BJ (cell line): ENCODE results near the gene GASK1B. TPM values are rescaled to one million over a fixed set of nuclear protein-coding genes. Genes with fewer than 3 reads are reported as not detected.

Experiments used
- CTCF ChIA-PET: fragments of 350-600 bp; formaldehyde crosslinking; extraction: SDS; loops from one replicate; lab custom pipeline; 2021; ENCODE audit warnings: antibody characterized with exemption, inconsistent platforms; lab: Yijun Ruan, JAX
- POLR2A ChIA-PET: fragments of 300-600 bp; sonication (Branson Sonifier 250); formaldehyde crosslinking; extraction: SDS; loops from one replicate; lab custom pipeline; 2021; ENCODE audit warnings: antibody characterized with exemption; lab: Charles Lee
- DNase-seq: peaks from one replicate; pipeline ENCODE4 v3.0.0-alpha.2; 2011; ENCODE audit warnings: low read depth
- H3K27me3 ChIP-seq: 2 replicates; pipeline ENCODE4 v1.6.0; 2011; ENCODE audit warnings: low read length; ENCODE audit not compliant: control insufficient read depth, insufficient read depth
- H3K36me3 ChIP-seq: 2 replicates; pipeline ENCODE4 v1.5.1; 2011; ENCODE audit warnings: low read length; ENCODE audit not compliant: control insufficient read depth, insufficient read depth
- H3K4me3 ChIP-seq: 2 replicates; pipeline ENCODE4 v1.5.1; 2011; ENCODE audit warnings: low read depth, mild to moderate bottlenecking, control low read depth, low read length
- polyA plus RNA-seq: library from polyadenylated mRNA; depleted of rRNA; stranded (reverse); fragments of >200 nt; gene quantifications from 2 replicates; pipeline ENCODE4 v1.2.3, GENCODE V29; 2011
- TF ChIP-seq, protein P1 (sequence below): IDR thresholded peaks from 2 replicates; pipeline ENCODE4 v1.5.1; 2011; ENCODE audit warnings: low read depth, mild to moderate bottlenecking, control low read depth, inconsistent platforms, low read length, moderate library complexity; ENCODE audit not compliant: insufficient read depth

GASK1B gene
- polyA plus RNA-seq, 1 experiment: 4.9 TPM

GRCh38 chr4:158168606-158169005, 4.2 kb downstream of the GASK1B start:
- TF ChIP-seq, protein P1, sequence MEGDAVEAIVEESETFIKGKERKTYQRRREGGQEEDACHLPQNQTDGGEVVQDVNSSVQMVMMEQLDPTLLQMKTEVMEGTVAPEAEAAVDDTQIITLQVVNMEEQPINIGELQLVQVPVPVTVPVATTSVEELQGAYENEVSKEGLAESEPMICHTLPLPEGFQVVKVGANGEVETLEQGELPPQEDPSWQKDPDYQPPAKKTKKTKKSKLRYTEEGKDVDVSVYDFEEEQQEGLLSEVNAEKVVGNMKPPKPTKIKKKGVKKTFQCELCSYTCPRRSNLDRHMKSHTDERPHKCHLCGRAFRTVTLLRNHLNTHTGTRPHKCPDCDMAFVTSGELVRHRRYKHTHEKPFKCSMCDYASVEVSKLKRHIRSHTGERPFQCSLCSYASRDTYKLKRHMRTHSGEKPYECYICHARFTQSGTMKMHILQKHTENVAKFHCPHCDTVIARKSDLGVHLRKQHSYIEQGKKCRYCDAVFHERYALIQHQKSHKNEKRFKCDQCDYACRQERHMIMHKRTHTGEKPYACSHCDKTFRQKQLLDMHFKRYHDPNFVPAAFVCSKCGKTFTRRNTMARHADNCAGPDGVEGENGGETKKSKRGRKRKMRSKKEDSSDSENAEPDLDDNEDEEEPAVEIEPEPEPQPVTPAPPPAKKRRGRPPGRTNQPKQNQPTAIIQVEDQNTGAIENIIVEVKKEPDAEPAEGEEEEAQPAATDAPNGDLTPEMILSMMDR: no peak
- ChIA-PET POLR2A (no interaction called here), CTCF (interaction anchor here (1.9 kb wide), 1 partner anchor 10 kb away, joined by 8 read pairs; no protein-coding TSS in a partner anchor)

GRCh38 chr4:158166701-158167100, 6.1 kb downstream of the GASK1B start:
- POLR2A ChIA-PET: no interaction called here
- no peaks in the 10 kb centered on the region for H3K27me3 ChIP-seq
- DNase-seq: no peak
- H3K4me3 ChIP-seq: no peak overlapping the region
- TF ChIP-seq, protein P1: no peak
- CTCF ChIA-PET: no interaction called here
- no peaks in the 10 kb centered on the region for H3K36me3 ChIP-seq

More at GRCh38 chr4:158168606-158169005, 4.2 kb downstream of the GASK1B start:
- H3K4me3 ChIP-seq: no peak overlapping the region
- H3K36me3 ChIP-seq: no peaks in the 10 kb centered on the region
- H3K27me3 ChIP-seq: no peaks in the 10 kb centered on the region
- DNase-seq: no peak

GRCh38 chr4:158164768-158165213, 8.0 kb downstream of the GASK1B start:
- Histone ChIP-seq H3K27me3 (no peaks in the 10 kb centered on the region), H3K4me3 (no peak overlapping the region), H3K36me3 (no peaks in the 10 kb centered on the region)
- POLR2A ChIA-PET: no interaction called here
- TF ChIP-seq, protein P1: no peak
- DNase-seq: no peak
- CTCF ChIA-PET: interaction anchor here (0.5 kb wide), 1 partner anchor 560 kb away, joined by 3 read pairs; no protein-coding TSS in a partner anchor

GRCh38 chr4:158163941-158164767, 8.7 kb downstream of the GASK1B start:
- Histone ChIP-seq H3K27me3 (no peaks in the 10 kb centered on the region), H3K36me3 (no peaks in the 10 kb centered on the region), H3K4me3 (no peak overlapping the region)
- DNase-seq: no peak
- CTCF ChIA-PET: interaction anchor here (0.5 to 1.4 kb wide), 2 partner anchors 8 to 561 kb away, joined by 3 to 5 read pairs; partner anchors contain the start of gene GASK1B
- POLR2A ChIA-PET: no interaction called here
- TF ChIP-seq, protein P1: no peak

DNA sequence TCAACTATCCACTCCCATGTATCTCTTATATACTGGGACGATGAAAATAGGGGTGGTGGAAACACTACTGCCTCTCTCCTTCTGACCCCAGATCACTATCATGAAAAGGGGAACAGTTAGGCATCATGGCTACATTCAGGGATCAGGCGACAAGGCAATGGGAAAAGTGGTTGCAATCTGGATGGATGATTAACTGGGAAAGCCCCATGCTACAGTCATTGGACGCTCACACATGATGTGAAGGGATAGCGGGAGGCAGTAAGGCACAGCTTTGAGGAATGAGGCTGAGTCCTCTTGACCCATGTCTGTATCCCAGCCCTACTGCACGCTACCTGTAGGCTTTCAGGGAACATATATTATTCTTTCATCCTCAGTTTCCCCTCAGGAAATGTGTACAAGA, 10.2 kb downstream of the GASK1B start:
- ChIA-PET POLR2A (no interaction called here), CTCF (interaction anchor here (0.6 to 1.0 kb wide), 2 partner anchors 79 to 136 kb away, joined by 3 read pairs; no protein-coding TSS in a partner anchor)
- DNase-seq: no peak
- H3K36me3 ChIP-seq: no peaks in the 10 kb centered on the region
- no peak overlapping the region for H3K4me3 ChIP-seq
- H3K27me3 ChIP-seq: no peaks in the 10 kb centered on the region
- TF ChIP-seq, protein P1: no peak
